IMR-90 (cell line): ENCODE results near the gene ATXN1. TPM values are rescaled to one million over a fixed set of nuclear protein-coding genes. Genes with fewer than 3 reads are reported as not detected.

Experiments used
- ATAC-seq: fragments of 200-7000 bp; cut with Tn5 transposase; 2 replicates; pipeline ENCODE4 v1.9.1; 2020; ENCODE audit warnings: low read depth, mild to moderate bottlenecking, moderate library complexity
- BruUV-seq: library from RNA; stranded (reverse); fragments of 400-500 nt; replicated peaks from 2 replicates; lab custom pipeline; 2021; lab: Mats Ljungman, UMichigan
- CTCF ChIA-PET: fragments of 300-600 bp; formaldehyde crosslinking; extraction: SDS; loops from one replicate; lab custom pipeline; 2021; ENCODE audit warnings: antibody characterized with exemption; lab: Yijun Ruan, JAX
- POLR2A ChIA-PET: fragments of 300-600 bp; sonication (Branson Sonifier 250); formaldehyde crosslinking; loops from one replicate; lab custom pipeline; 2022; ENCODE audit warnings: antibody characterized with exemption; ENCODE audit not compliant: unreplicated experiment; lab: Charles Lee
- DNase-seq: peaks from one replicate; pipeline ENCODE4 v3.0.0; 2013
- H2AFZ ChIP-seq: replicated peaks from 2 replicates; pipeline ENCODE3; 2013; ENCODE audit warnings: low read length, mild to moderate bottlenecking; ENCODE audit not compliant: poor library complexity
- H2AK5ac ChIP-seq: 2 replicates; pipeline ENCODE4 v1.6.1; 2013; ENCODE audit warnings: low read depth, low read length, inconsistent platforms
- H2AK9ac ChIP-seq: replicated peaks from 2 replicates; pipeline ENCODE3; 2013; ENCODE audit warnings: mild to moderate bottlenecking, low read depth, low read length, moderate library complexity; ENCODE audit not compliant: poor library complexity
- H2BK120ac ChIP-seq: 2 replicates; pipeline ENCODE4 v1.6.1; 2013; ENCODE audit warnings: low read depth, low read length, inconsistent platforms
- H2BK15ac ChIP-seq: 3 replicates; pipeline ENCODE4 v1.6.1; 2013; ENCODE audit warnings: low read depth, low read length, inconsistent platforms
- H2BK20ac ChIP-seq: 2 replicates; pipeline ENCODE4 v1.6.1; 2013; ENCODE audit warnings: low read depth, mild to moderate bottlenecking, inconsistent platforms, low read length, moderate library complexity
- H2BK5ac ChIP-seq: 2 replicates; pipeline ENCODE4 v1.6.1; 2013; ENCODE audit warnings: mild to moderate bottlenecking, low read depth, low read length, inconsistent platforms; ENCODE audit not compliant: poor library complexity, severe bottlenecking
- H3K14ac ChIP-seq: replicated peaks from 2 replicates; pipeline ENCODE4 v1.6.1; 2013; ENCODE audit warnings: low read depth, low read length, inconsistent platforms
- H3K18ac ChIP-seq: 2 replicates; pipeline ENCODE4 v1.6.1; 2013; ENCODE audit warnings: low read depth, low read length, control low read depth
- H3K23ac ChIP-seq: 2 replicates; pipeline ENCODE4 v1.6.1; 2013; ENCODE audit warnings: low read depth, low read length, inconsistent platforms
- H3K27ac ChIP-seq: 2 replicates; pipeline ENCODE4 v1.5.1; 2013; ENCODE audit warnings: mild to moderate bottlenecking, control low read depth, low read length; ENCODE audit not compliant: insufficient read depth
- H3K27me3 ChIP-seq: 2 replicates; pipeline ENCODE4 v1.6.1; 2013; ENCODE audit warnings: low read length; ENCODE audit not compliant: control insufficient read depth, insufficient read depth
- H3K36me3 ChIP-seq: 2 replicates; pipeline ENCODE4 v1.6.1; 2013; ENCODE audit warnings: low read length, mixed read lengths; ENCODE audit not compliant: control insufficient read depth, insufficient read depth
- H3K4ac ChIP-seq: 2 replicates; pipeline ENCODE4 v1.6.1; 2013; ENCODE audit warnings: low read depth, low read length, inconsistent platforms
- H3K4me1 ChIP-seq: 2 replicates; pipeline ENCODE4 v1.6.1; 2013; ENCODE audit warnings: low read length, mixed read lengths; ENCODE audit not compliant: control insufficient read depth, insufficient read depth
- H3K4me2 ChIP-seq: 2 replicates; pipeline ENCODE4 v1.6.1; 2013; ENCODE audit warnings: low read depth, mild to moderate bottlenecking, control low read depth, low read length, moderate library complexity
- H3K4me3 ChIP-seq: 2 replicates; pipeline ENCODE4 v1.5.1; 2013; ENCODE audit warnings: low read depth, mild to moderate bottlenecking, control low read depth, low read length, moderate library complexity; ENCODE audit not compliant: insufficient read depth
- H3K56ac ChIP-seq: 2 replicates; pipeline ENCODE4 v1.6.1; 2013; ENCODE audit warnings: low read length, inconsistent platforms; ENCODE audit not compliant: insufficient read depth; ENCODE audit errors: extremely low read depth
- H3K79me1 ChIP-seq, 2 experiments: 2 replicates each; pipeline ENCODE4 v1.6.1; 2013; ENCODE audit warnings: low read length in 2 of 2, inconsistent platforms in 1 of 2, low read depth in 1 of 2
- H3K9ac ChIP-seq: 2 replicates; pipeline ENCODE4 v1.6.1; 2013; ENCODE audit warnings: low read depth, low read length, control low read depth
- H3K9me1 ChIP-seq: 2 replicates; pipeline ENCODE4 v1.6.1; 2013; ENCODE audit warnings: low read length, inconsistent platforms; ENCODE audit not compliant: insufficient read depth
- H3K9me3 ChIP-seq: 2 replicates; pipeline ENCODE4 v1.6.1; 2013; ENCODE audit warnings: low read length; ENCODE audit not compliant: control insufficient read depth, insufficient read depth
- H4K20me1 ChIP-seq: 2 replicates; pipeline ENCODE4 v1.6.1; 2013; ENCODE audit warnings: low read length, inconsistent platforms; ENCODE audit not compliant: insufficient read depth
- H4K5ac ChIP-seq: 2 replicates; pipeline ENCODE4 v1.6.1; 2013; ENCODE audit warnings: mild to moderate bottlenecking, low read depth, low read length, control low read depth
- H4K8ac ChIP-seq, 2 experiments: 2 replicates each; pipeline ENCODE4 v1.6.1; 2013; ENCODE audit warnings: low read depth in 2 of 2, low read length in 2 of 2, control low read depth in 1 of 2, inconsistent platforms in 1 of 2
- H4K91ac ChIP-seq: 2 replicates; pipeline ENCODE4 v1.6.1; 2013; ENCODE audit warnings: low read depth, low read length, inconsistent platforms; ENCODE audit not compliant: insufficient read depth
- CHD1 ChIP-seq: IDR thresholded peaks from 2 replicates; pipeline ENCODE4 v1.6.1; 2012; ENCODE audit warnings: low read depth, low read length, improper control_type of control experiment
- CTCF ChIP-seq: conservative IDR thresholded peaks from 2 replicates; pipeline ENCODE4 v1.5.1; 2012; ENCODE audit warnings: mild to moderate bottlenecking, low read depth, low read length, improper control_type of control experiment
- MAFK ChIP-seq: IDR thresholded peaks from 2 replicates; pipeline ENCODE4 v1.6.1; 2012; ENCODE audit warnings: low read depth, low read length, improper control_type of control experiment
- MAZ ChIP-seq: IDR thresholded peaks from 2 replicates; pipeline ENCODE4 v1.6.1; 2012; ENCODE audit warnings: low read depth, mild to moderate bottlenecking, low read length, improper control_type of control experiment, moderate library complexity, borderline replicate concordance
- POLR2A ChIP-seq: IDR thresholded peaks from 2 replicates; pipeline ENCODE4 v1.6.1; 2012; ENCODE audit warnings: mild to moderate bottlenecking, low read depth, low read length
- RAD21 ChIP-seq: IDR thresholded peaks from 2 replicates; pipeline ENCODE4 v1.6.1; 2012; ENCODE audit warnings: low read length, improper control_type of control experiment
- RCOR1 ChIP-seq: IDR thresholded peaks from 2 replicates; pipeline ENCODE4 v1.6.1; 2012; ENCODE audit warnings: mild to moderate bottlenecking, low read length, improper control_type of control experiment; ENCODE audit not compliant: insufficient replicate concordance
- RFX5 ChIP-seq: IDR thresholded peaks from 2 replicates; pipeline ENCODE4 v1.8.0; 2012; ENCODE audit warnings: low read depth, mild to moderate bottlenecking, low read length, moderate library complexity
- WGBS, 2 experiments: methylation state at CpG; one replicate each; pipeline versions ENCODE4 v1.1.5 to v1.1.7; 2013; ENCODE audit warnings: missing lambda C conversion rate in 2 of 2; ENCODE audit not compliant: insufficient read length in 1 of 2; ENCODE audit errors: extremely low coverage in 2 of 2; 5-methylcytosine and 5-hydroxymethylcytosine counted together
- dilution Hi-C: fragments of 300-500 bp; cut with HindIII; formaldehyde crosslinking; loops from one replicate; pipeline ENCODE4 v1.14.3; 2018; ENCODE audit warnings: low sequenced_read_pairs; ENCODE audit not compliant: unreplicated experiment
- in situ Hi-C: fragments of 300-500 bp; cut with MboI; formaldehyde crosslinking; loops from 3 replicates; pipeline ENCODE4 v1.14.3; 2019; ENCODE audit warnings: low sequenced_read_pairs, inconsistent platforms, mixed read lengths
- intact Hi-C: fragments of 100-400 bp; cut with micrococcal nuclease; formaldehyde crosslinking; loops from 2 replicates; pipeline ENCODE4 v1.10.0; 2022
- polyA plus RNA-seq, 3 experiments: library from polyadenylated mRNA; depleted of rRNA; stranded (reverse); fragments of >200 nt; gene quantifications; 2 replicates each; pipeline ENCODE4 v1.2.3, GENCODE V29; 2012; ENCODE audit warnings: low replicate concordance in 1 of 3
- total RNA-seq: library from RNA; depleted of rRNA; stranded (reverse); fragments of >200 nt; gene quantifications from 2 replicates; pipeline ENCODE4 v1.2.3, GENCODE V29; 2012
- TF ChIP-seq, protein P1 (sequence below): fragments of 150-350 bp; IDR thresholded peaks from 2 replicates; pipeline ENCODE4 v1.6.1; 2017; ENCODE audit warnings: mild to moderate bottlenecking, antibody characterized with exemption, low read length, low read depth

Gene ATXN1
- total and polyA plus RNA-seq, 2 of the 4 experiments (the other 2 are of a cell fraction) = 7.3 to 11.1 TPM

- TF ChIP-seq RCOR1 = no peak
These were observed 459.7 kb downstream of the ATXN1 start (continued) for GRCh38 chr6:16301511-16301910.

DNA sequence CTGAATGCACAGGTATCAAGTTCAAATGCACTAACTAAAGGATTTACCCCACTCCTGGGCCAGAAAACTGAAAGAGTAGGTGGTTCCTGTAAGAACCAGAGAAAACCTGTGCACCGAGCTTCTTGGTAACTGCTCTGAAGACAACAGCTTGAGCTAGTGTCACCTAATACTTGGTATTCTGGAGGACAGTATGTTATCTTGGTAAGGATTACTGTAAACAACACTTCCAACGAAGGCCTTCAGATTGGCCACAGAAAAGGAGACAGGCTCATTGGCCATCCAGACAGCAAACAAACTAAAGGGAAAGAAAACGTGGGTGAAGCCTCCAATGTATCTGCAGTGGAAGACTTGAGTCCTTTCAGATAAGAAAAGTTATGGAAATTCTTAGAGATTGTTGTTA, 461.4 kb downstream of the ATXN1 start:
- no peaks in the 10 kb centered on the region for H3K27me3 ChIP-seq
- H3K27ac ChIP-seq = no peak overlapping the region
- no peak overlapping the region for H3K56ac ChIP-seq
- no peak overlapping the region for H2BK20ac ChIP-seq
- no TSS peak for BruUV-seq
- no peak overlapping the region for H2BK120ac ChIP-seq
- ChIA-PET CTCF (no interaction called here), POLR2A (no interaction called here)
- H3K23ac ChIP-seq = no peak overlapping the region
- no peak overlapping the region for H2AFZ ChIP-seq
- no peak overlapping the region for H3K9ac ChIP-seq
- no peak overlapping the region for H4K8ac ChIP-seq
- no peak overlapping the region for H3K18ac ChIP-seq
- H3K79me1 ChIP-seq = no peaks in the 10 kb centered on the region
- no peaks in the 10 kb centered on the region for H3K9me3 ChIP-seq
- no peak overlapping the region for H3K4me2 ChIP-seq
- dilution Hi-C loops (no loop called here), in situ Hi-C loops (no loop called here), intact Hi-C loops (no loop called here)
- no peak overlapping the region for H3K4ac ChIP-seq
- no peak overlapping the region for H4K91ac ChIP-seq
- TF ChIP-seq POLR2A (no peak), RAD21 (no peak), MAFK (no peak), CTCF (no peak), MAZ (no peak), CHD1 (no peak), RFX5 (no peak)
- TF ChIP-seq, protein P1, sequence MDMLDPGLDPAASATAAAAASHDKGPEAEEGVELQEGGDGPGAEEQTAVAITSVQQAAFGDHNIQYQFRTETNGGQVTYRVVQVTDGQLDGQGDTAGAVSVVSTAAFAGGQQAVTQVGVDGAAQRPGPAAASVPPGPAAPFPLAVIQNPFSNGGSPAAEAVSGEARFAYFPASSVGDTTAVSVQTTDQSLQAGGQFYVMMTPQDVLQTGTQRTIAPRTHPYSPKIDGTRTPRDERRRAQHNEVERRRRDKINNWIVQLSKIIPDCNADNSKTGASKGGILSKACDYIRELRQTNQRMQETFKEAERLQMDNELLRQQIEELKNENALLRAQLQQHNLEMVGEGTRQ = no peak
- no peaks in the 10 kb centered on the region for H3K9me1 ChIP-seq
- H2BK5ac ChIP-seq = no peak overlapping the region
- H3K36me3 ChIP-seq = peaks cover 12% of the 10 kb centered on the region; the same call in 1 of the 2 replicates
- H2BK15ac ChIP-seq = no peak overlapping the region
- H3K14ac ChIP-seq = no peak overlapping the region
- no peak overlapping the region for H2AK9ac ChIP-seq
- H4K5ac ChIP-seq = no peak overlapping the region
- no peaks in the 10 kb centered on the region for H3K4me1 ChIP-seq
- H2AK5ac ChIP-seq = no peak overlapping the region
- no peaks in the 10 kb centered on the region for H4K20me1 ChIP-seq
- no peak for DNase-seq
- no CpG with 5 or more reads among the region's 3 CpGs for WGBS, 2 experiments
- H3K4me3 ChIP-seq = no peak overlapping the region
- no peak for ATAC-seq
